ENCODE measurements around the gene TUBB2B.

- TF ChIP-seq CTCF (conservative IDR thresholded peaks at IDR 0.05 in 1 of 2, IDR thresholded peaks at IDR 0.05 in 1 of 2; ENCODE audit: low read depth in 1 of 2, low read length in 2 of 2) (no peak), EZH2 (IDR thresholded peaks at IDR 0.05; ENCODE audit: low read length, missing control alignments) (no peak)
Observed at GRCh38 chr6:3233904-3234303, 6.5 kb upstream of the TUBB2B start.
